HG03066 (cell line): ENCODE results near the gene GAS6.
"Not testable (repeated sequence)": the region's sequence is repeated elsewhere in the genome, so short reads cannot be mapped to it uniquely, and the experiment has no call there.

ENCODE experiments used
- ATAC-seq: cut with Tn5 transposase; IDR thresholded peaks from one replicate; pipeline ENCODE4 v1.9.1; 2021; ENCODE audit warnings: low read depth; ENCODE audit not compliant: unreplicated experiment

The GAS6 gene

DNA sequence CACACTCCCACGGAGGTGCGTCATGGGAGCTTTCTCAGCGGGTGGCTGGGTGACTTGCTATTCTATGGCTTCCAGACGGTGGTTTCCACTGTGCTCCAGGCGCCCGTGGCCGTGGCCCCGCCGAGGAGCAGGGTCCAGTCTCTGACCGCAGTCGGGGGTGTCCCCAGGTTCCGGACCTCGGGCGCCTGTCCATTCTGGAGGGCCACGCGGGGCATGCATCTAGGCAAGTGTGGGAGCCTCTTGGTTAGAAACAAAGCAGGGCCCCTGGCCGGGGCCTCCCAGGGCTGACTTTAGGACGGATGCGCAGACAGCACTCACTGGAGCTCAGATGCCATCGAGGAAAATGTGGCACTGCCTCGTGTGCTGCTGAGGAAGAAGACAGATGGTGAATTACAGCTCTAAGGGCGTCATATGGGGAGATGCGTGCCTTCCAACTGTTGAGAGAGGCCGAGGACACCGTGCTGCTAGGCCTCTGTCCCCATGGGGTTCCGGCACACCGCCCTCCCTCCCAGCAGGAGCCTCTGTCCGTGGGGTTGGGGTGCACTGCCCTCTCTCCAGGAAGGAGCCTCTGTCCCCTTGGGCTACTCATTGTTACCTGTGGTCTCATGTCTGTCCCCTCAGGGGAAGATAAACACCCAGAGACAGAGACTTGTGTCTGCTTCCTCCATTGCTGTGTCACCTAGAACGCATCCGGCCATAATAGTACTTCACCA, 66.8 kb downstream of the GAS6 start:
- ATAC-seq, result no peak

DNA sequence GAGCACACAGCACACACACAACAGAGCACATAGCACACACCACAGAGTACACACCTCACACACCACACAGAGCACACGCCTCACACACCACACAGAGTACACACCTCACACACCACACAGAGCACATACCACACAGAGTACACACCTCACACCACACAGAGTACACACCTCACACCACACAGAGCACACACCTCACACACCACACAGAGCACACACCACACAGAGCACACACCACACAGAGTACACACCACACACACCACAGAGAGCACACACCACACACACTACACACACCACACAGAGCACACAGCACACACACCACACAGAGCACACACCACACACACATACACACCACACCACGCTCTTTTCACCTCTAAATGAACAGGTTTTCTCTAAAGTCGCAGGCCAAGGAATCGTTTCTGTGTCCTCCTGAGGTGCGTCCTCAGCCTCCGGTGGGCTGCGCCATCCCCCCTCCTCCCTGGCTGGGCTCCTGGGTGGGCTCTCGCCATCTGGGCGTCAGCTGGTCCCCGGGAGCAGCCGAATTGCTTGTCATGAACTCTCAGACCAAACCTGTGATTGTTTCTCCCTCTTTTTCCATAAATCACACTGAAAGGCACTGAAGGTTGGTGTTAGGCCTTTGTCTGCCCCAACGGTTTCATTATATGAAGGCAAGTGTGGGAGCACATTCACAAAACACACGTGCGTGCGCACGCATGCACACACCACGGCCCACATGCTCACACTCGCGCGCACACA, 67.5 kb downstream of the GAS6 start:
- ATAC-seq, result no peak

DNA sequence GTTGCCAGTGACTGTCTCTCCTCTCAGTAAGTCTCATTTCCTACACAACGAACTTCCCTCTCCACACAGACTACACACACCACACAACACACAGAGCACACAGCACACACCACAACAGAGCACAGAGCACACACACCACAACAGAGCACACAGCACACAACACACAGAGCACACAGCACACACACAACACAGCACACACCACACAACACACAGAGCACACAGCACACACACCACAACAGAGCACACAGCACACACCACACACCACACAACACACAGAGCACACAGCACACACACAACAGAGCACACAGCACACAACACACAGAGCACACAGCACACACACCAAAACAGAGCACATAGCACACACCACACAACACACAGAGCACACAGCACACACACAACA, 68.5 kb downstream of the GAS6 start:
- ATAC-seq, result not testable (repeated sequence)

DNA sequence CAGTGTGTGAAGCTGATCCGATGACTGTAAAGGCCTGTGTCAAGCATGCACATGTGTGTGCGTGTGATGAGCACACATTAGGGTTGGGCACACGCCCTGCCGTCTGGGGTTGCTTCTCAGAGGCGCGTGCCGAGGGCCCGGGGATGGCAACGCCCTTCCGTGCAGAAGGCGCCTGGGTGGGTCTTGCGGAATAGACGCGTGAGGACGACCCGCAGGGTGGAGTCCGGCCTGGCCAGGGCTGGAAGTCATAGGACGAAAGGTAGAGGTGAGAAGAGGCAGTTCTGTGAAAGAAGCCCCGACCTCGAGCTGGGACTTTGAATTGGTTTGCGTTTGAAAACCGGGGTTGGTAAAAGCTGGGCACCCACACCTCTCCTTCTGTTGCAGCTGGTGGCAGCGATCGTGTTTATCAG, 69.1 kb downstream of the GAS6 start:
- ATAC-seq, result no peak

DNA sequence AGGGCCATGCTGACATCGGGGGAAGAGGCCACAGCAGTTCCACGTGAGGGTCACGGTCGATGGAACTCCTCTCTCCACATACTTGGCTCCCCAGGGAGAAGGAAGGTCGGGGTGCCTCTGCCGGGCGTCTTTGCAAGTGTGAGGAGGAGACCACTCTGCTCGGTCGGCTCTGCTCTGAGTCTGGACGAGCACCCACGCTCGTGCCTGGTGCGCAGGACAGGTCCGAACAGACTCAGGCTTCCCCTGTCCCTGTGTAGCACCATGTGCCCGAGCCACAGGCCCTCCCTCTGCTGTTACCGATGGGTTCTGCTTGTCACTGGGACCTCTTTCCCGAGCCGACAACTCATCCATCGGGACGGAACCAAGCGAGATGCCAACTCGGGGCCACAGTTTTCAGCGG, 69.8 kb downstream of the GAS6 start:
- no peak for ATAC-seq

DNA sequence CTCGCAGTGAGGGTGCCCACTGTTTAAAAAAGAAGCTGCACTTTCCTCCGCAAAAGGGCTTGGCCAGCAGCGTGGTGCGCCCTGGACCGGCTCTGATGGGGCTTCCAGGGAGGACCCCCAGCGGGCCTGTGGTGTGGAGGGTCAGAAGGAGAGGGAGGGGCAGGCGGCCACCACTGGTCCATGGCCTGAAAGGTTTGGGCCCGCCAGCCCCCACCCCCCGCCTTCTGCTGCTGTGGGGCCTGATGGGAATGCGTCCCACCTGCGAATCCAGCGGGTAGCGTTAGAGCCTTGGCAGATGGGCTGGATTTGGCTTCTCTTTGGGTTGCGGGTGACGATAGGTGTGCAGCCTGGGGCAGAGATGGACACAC, 70.2 kb downstream of the GAS6 start:
- ATAC-seq, result no peak

DNA sequence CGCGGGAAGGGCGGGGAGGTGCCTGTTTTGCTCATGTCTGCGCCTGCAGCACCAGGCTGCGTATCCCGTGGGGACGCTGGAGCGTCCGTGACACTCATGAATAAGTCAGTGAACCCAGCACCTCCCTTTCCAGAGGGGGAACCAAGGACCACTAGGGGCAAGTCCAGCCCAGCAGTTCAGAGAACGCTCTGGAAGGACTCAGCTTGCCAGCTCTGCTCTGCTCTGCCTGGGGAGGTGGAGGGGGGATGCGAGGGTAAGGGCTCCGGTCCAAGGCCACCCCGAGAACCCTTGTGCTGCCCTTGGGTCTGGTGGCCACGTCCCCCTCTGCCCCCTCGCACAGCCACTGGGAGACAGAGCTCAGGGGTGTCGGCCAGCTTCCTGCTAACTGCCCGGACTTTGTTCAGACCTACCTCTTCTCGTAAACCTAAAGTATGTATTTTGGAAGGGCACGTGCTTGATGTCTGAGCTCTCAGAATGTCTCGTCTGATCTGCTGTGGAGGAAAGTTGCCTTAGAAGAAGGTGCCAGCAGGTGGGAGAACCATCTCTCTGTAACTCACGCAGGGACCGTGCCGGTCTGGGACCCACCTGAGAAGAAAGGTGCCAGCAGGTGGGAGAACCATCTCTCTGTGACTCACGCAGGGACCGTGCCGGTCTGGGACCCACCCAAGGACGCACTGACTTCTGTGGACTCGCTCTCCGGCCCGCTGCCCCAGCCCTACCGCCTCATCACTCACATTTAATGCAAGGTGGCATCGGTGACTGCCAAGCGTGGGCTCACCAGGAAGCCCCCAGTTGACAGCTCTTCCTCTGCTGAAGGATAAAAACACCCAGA, 70.8 kb downstream of the GAS6 start:
- no peak for ATAC-seq

DNA sequence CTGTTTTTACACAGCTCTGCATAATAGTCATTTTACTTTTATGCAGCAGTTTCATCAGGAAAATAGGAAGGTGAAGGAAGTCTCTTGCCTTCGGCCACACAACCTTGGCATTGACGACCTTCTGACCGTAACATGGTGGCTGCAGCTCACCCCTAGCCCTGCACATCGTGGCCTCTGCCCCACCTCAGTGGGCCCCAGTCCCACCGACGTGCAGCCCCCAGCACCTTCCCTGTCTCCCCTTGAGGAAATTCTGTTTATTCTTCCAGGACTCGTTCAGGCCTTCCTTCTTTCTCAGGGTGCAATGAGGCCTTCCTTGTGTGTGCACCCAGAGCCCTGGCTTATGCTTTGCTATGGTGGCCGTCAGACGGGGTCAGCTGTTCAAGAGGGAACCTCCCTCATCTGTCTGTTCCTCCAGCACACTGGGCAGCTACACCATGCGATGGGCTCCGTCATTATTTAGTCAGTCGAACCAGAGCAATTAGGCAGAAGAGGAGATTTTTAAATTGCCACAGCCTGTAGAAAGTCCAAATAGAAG, 71.6 kb downstream of the GAS6 start:
- ATAC-seq, result no peak

DNA sequence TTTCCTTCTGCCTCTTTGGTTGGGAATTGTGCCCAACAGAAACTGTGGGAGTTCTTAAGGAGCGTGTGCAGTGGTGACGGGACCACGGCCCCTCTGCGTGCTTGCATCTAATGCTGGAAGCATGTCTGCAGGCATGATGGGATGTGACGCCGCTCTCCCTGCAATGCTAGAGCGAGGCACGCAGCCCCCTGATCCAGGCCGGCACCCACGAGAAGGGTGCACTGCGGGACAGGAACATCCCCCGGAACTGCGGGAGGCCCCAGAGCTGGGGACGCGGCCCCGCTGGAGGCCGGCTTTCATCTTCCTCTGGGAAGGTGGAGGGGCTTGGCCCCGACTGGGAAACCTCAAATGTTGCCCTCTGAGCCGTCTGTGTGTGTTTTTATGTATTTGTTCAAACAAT, 72.1 kb downstream of the GAS6 start:
- ATAC-seq, result no peak

DNA sequence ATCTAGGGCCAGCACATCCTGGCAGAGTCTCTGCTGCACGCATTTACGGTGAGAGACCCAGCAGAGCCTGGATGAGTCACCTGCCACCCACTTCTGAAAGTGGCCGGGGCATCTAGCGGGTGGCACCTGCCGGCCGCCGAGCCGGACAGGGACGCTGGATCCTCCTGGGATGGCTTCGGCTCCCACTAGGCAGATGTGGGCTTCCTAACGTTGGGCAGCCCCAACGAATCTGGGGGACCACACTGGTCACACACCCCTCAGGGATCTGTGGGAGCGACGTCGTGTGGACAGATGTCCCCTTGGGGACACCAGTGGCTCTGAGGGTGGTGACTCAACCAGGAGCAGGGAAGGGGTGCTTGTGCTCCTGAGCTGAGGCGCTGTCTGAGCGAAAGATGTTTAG, 72.7 kb downstream of the GAS6 start:
- no peak for ATAC-seq

DNA sequence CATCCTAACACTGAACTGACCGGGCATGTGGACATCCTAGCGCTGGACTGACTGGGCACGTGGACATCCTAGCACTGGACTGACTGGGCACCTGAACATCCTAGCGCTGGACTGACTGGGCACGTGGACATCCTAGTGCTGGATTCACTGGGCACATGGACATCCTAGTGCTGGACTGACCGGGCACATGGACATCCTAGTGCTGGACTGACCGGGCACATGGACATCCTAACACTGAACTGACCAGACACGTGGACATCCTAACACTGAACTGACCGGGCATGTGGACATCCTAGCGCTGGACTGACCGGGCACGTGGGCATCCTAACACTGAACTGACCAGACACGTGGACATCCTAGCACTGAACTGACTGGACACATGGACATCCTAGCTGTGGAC, 73.9 kb downstream of the GAS6 start:
- not testable (repeated sequence) for ATAC-seq

DNA sequence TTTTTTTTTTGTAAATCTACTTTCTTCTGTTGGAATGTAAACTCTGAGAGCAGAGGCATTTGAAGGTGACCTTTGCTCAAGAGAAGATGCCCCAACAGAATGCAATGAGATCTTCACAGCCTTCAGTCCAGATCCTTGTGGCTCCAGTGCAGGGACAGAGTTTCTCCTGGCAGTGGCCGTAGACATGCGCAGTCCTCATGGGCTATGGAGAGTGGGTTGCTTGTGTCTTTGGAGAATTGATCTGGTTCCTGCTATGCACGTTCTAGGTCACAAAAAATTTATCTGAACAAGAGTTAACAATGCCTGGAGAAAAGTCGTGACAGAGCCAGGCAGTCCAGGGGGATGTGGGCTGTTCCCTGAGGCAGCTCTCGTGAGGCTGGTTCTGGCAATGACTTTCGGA, 74.7 kb downstream of the GAS6 start:
- ATAC-seq, result no peak

DNA sequence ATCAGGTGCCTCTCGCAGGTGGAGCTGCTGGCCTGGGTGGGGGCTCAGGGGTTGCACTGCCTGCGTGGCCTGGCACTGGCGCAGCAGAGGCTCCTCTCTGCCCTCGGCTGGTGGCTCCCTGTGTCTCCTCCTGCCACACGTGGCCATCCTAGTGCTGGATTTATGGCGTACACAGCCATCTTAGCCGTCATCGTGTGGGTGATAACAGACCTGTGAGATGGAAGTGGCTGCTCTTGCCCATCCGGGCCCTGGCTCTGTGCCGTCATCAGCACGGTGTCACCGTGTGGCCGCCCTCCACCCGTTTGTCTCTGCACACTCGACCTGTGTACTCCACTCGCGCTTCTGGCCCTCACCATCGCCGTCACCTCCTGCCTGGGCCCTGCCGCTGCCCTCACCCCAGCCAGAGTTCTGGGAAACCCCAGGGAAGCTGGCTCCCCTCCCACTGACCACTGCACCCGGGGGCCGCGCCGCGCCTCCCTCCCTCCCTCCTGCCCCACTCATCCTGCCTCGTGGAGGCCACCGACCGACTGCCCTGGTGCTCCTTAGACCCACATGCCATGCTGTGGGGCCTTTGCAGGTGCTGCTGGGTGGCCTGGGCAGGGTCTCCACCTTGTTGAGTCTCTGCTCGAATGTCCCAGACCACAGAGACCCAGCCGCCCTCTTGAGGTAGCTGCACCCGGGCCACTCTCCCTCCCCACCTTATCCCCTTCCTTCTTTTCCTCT, 75.3 kb downstream of the GAS6 start:
- no peak for ATAC-seq

DNA sequence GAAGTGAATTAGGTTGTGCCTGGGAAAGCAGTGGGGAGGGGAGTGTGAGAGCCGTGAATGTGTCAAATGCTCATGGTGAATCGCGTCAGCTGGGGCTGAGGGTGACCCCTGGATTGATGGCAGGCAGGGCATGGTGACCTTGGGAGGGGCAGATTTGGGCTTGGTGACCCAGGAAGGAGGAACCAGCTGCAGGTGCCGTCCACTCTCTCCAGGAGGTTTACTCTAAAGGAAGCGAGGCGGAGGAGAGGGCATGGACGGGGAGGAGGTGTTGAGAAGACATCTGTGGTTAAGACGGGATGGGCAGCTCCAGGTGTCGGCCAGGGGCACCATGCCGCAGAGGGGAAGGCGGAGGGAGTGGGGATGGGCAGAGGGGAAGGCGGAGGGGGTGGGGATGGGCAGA, 76.2 kb downstream of the GAS6 start:
- ATAC-seq, result no peak

DNA sequence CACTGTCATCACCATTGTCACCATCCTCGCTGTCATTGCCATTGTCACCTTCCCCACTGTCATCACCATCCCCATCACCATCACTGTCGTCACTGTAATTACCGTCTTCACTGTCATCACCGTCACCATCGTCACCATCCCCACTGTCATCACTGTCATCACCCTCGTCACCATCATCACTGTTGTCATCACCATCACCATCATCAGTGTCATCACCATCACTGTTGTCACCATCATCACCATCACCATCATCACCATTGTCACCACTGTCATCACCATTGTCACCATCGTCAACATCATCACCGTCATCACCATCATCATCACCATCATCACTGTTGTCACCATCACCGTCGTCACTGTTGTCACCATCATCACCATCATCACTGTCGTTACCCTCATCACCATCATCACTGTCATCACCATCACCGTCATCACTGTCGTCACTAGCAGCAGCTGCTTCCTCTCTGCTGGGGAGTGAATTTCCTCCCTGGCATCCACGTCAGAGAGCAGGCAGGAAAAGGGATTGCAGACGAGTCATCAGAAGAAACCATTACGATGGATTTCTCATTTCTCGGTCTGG, 77.5 kb downstream of the GAS6 start:
- no peak for ATAC-seq

DNA sequence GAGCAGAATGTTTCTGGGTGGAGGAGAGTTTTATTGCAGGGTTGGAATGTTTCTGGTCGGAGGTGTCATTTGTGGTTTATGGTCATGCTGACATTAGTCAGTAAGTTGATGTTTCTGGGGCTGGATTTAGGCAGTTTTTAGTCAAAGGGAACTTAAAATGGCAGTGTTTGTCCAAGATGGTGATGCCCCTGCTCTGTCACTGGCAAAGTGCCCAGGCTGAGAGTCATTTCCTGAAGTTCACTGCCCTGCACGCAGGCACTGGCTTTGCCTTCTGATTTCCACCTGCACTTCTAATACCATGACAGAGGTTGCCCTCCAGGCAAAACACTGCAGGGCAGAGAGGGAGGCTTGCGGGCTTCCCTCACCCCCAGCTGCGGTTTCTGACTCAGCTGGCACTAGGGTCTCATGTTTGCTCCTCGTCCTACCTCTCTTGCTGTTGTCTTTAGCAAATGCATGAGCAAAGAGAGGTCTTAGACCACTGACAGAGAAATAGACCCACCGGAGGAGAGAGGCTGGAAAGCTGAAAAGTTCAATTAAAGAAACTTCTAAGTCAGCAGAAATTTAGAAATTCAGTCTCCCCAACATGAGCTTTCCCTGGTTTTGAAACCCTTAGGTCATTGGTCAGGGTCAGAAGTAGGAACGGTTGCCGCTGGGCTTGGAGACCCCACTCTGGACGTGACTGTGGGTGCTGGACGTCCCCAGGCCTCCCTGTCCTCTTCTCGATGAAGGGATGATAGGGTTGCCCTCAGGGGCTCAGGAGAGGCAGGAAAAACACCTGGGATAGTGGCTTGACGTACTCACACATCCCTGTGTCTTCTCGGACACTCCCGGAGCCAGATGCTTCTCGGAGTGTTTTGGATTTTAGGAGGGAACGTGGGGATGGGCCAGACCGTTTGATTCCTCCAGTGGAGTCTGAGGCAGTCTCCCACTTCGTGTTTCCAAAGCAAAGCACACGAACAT, 78.5 kb downstream of the GAS6 start:
- no peak for ATAC-seq

DNA sequence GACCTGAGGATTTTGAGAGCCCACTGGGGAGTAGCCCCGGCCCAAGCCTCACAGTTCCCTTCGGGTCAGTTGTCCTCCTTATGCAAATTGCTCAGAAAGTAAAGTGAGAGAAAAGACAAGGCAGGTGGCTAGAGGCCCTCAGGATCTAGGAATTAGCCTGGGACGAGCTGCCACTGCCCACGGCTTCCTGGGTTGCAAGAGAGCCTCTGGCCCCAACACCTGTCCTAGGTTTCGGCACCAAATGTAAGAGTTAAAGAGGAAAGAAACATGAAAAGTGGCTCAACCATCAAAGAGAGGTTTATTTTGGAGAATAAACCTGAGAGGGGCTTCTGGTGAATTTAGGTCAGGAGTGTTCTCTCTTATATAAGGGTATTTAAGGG, 79.2 kb downstream of the GAS6 start:
- ATAC-seq, result no peak

DNA sequence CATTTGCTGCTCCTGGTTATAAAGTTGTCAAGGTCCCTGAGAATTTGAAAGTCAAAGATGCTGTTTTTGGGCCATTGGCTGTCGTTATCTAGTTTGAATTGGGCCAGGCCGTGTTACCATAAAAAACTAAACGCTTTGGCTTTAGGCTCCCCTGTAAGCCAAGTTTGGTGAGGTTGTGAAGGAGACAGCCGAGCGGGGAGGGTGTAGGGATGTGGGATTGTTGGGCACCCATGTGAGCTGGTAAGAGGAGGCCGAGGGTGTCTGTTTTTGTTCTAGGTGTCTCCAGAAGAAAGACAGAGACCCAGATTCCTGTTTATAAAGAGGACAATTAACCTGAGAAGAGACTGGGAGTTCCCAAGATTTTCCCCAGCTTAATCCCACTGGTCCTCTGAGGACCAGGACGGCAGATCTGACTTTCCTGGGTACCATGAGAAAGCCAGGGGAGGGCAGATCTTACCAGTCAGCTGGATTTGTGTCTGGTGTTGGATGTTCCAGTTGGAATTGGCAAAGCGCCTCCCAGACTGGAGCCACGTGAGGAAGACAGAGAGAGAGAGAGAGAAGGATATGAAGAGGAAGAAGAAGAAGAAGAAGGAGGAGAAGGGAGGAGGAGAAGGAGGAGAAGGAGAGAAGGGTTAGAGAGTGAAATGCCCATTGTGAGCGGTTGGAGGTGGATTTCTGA, 79.8 kb downstream of the GAS6 start:
- ATAC-seq, result no peak
